Measurements from ENCODE around the gene ZRSR2.
A peak's percentile ranks its signal among the peaks of the same experiment; 100 is the strongest.
"Not testable (repeated sequence)": the region's sequence is repeated elsewhere in the genome, so short reads cannot be mapped to it uniquely, and the experiment has no call there.

Gene ZRSR2, protein sequence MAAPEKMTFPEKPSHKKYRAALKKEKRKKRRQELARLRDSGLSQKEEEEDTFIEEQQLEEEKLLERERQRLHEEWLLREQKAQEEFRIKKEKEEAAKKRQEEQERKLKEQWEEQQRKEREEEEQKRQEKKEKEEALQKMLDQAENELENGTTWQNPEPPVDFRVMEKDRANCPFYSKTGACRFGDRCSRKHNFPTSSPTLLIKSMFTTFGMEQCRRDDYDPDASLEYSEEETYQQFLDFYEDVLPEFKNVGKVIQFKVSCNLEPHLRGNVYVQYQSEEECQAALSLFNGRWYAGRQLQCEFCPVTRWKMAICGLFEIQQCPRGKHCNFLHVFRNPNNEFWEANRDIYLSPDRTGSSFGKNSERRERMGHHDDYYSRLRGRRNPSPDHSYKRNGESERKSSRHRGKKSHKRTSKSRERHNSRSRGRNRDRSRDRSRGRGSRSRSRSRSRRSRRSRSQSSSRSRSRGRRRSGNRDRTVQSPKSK

DNA sequence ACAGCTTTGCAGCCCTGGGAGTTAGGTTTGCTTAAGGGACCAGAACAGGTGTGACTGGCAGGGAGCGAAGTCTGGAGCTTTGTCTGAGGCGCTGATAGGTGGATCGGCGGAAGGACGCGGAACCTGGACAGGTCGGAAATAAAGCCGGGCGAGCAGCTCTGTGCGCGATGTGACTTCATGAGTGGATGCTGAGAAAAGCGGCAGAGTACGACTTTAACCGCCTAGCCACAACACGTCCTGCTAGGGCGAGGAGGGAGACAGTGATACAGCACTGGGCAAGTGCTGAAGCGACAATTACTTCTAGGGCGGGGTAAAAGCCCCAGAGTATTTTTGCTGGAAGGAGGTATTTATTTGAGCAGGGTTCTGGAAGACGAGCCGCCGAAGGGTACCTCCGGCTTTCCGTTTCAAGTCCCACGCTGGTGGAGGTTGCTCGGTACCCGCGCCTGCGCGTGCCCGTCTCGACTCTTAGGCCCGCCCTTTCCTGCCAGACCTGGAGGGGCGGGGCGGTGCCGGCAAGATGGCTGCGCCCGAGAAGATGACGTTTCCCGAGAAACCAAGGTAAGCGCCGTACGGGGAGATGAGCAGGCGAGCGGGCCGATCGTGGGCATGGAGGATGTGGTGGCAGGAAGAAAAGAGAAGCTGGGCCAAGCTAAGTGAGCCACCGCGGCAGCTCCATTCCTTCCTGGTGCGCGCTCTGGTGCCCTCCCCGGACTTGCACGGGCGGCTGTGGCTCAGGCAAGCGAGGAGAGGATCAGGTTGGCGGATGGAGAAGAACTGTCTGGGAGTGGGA, at the start of gene ZRSR2:
Gene ZRSR2, plus strand, starts transcription at position 506 of the 790 bp plus-strand sequence. Its CDS starts 12 bp downstream, at position 518.
- peak; percentile 88 for DNase-seq

DNA sequence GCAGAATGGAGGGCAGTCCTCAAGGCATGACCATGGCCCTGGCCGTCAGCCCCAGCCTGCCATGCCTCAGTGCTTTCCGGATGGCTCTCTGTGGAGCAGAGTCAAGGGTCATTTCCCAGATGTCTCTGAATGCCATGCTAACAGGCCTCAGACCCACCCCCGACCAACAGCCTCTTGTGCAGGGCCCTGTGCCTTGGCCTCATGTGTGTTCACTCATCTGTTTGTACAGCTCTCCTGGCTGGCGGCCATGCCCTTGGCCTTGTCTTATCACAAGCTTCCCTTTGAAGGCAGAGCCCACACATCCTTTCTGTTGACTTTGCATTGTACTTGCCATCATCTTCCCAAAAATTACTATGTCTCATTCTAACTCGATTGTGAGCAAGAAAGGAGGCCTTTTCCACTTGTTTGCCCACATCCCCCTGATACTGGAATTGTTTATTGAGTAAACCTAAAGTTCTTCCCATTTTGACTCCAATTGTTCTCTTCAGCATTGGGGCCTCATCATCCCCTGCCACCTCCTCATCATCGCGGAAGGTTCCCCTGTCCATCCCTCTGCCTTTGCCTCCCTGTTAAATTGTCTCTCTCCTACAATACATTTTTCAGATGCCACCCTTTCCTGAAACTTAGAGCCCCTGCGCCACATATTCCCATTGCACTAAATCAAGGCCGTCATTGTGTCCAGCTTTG, 46.0 kb upstream of the ZRSR2 start:
- no peak for DNase-seq

DNA sequence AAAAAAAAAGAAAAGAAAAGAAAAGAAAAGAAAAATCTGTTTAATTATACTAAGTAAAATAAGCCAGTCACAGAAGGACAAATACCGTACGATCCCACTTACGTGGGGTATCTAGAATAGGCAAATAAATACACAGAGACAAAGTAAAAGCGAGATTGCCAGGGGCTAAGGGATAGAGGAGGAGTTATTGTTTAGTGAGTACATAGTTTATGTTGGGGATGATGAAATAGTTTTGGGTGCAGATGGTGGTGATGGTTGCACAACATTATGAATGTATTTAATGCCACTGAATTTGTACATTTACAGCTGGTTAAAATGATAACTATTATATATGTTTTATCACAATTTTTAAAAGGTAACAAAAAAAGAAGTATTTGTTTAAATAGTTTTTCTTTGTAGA, 45.1 kb upstream of the ZRSR2 start:
- no peak for DNase-seq

DNA sequence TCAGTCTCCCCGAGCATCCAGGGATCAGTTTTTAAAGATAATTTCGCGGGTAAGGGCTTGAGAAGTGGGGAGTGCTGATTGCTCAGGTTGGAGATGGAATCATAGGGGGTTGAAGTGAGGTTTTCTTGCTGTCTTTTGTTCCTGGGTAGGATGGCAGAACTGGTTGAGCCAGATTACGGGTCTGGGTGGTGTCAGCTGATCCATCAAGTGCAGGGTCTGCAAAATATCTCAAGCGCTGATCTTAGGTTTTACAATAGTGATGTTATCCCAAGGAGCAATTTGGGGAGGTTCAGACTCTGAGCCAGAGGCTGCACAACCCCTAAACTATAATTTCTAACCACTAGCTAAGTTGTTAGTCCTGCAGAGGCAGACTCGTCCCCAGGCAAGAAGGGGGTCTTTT, 43.6 kb upstream of the ZRSR2 start:
- not testable (repeated sequence) for DNase-seq

DNA sequence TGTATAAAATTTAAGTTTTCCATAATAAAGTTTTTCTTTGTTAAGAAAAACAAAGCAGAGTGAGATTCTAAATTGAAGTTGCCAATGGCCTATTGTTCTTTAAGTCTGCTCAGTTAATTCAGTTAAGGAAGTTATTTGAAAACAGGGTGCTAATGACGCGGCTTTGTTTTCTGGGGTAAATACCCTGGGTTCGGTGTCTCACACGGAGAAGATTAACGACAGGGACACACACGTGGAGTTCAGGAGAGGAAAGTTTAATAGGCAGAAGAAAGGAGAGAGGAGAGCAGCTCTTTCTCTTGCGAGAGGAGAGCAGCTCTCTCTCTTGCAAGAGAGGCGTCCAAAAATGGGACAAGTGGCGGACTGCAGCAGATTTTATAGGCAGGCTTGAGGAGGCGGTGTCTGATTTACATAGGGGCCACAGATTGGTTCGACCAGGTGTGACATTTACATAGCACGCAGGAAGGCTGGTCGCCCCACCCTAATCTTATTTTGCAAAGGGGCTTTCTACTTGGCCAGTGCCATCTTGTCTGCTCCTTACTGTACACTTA, 42.6 kb upstream of the ZRSR2 start:
- no peak for DNase-seq

DNA sequence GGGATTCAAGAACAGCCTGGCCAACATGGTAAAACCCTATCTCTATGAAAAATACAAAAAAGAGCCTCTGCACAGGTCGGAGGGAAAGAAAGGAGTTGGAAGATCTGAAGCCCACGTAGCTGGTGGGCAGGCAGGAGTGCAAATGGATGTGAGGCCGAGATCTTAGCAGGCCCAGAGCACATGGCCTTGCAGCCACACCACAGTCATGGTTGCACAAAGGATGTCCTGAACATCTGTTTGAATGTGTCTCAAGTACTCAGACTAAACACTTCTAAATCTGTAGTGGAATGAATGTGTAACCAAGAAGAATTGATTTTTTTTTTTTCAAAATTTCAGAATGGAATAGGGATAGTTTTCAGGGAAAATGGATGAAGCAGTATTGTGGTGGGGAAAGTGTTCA, 41.4 kb upstream of the ZRSR2 start:
- no peak for DNase-seq

DNA sequence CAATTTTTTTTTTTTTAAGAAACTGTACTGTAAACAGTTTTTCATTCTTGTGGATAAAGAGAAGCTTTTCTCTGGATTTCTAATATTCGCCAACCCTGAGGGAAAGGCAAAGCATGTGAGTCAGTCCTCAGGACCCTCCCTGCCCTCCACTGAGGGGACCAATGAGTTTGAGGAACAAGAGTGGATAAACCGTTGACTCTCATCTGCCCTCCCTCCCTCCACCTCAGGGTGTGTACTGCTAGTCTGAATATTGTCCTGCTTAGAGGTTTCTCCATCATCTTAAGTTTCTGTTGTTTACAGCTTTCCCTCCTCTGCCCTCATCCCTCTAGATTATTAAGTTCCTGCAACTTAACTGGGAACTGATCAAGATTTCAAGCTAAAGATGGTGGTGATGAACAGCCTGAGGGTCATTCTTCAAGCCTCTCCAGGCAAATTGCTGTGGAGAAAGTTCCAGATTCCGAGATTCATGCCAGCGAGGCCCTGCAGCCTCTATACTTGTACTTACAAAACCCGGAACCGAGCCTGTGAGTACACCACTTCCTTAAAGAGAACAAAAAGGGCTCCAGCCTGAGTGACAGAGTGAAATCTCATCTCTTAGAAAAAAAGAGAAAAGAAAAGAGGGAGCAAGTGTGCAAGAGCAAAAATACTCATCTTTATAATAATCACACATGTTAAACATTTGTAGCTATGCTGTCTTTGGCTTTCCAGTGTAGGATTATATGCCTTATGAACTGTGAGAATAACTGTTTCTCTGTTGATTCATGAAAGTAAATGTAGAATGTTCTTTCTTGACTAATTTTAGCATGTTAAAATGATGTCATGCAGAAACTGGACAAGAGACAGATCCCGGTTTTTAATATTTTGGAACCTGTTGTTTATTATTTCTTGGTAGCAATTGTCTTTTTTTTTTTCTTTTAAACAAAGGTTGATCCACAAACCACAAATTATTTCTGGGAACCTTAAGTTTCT, 40.4 kb upstream of the ZRSR2 start:
- DNase-seq: peak; percentile 59

DNA sequence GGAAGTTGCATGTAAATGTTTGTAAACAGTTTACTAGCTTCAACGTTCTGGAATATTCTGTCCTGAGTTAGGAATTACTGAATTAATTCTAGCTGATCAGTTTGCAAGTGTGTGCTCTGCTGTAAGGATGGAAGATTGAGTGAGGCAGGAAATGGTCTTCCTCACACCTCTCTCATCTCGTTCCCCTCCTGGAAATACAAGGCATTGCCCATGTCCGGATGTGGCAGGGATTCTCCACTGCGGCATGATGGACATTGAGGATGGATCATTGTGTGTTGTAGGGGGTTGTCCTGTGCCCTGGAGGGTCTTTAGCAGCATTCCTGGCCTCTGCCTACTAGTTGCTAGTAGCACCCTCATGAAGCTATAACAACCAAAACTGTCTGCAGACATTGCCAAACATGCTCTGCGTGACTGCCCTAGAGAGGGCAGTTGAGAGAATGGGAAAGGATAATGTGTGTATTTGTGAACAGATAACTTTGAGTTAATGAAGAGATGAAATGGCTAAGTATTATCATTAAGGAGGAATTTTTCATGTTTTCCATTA, 39.6 kb upstream of the ZRSR2 start:
- peak; percentile 47 for DNase-seq

DNA sequence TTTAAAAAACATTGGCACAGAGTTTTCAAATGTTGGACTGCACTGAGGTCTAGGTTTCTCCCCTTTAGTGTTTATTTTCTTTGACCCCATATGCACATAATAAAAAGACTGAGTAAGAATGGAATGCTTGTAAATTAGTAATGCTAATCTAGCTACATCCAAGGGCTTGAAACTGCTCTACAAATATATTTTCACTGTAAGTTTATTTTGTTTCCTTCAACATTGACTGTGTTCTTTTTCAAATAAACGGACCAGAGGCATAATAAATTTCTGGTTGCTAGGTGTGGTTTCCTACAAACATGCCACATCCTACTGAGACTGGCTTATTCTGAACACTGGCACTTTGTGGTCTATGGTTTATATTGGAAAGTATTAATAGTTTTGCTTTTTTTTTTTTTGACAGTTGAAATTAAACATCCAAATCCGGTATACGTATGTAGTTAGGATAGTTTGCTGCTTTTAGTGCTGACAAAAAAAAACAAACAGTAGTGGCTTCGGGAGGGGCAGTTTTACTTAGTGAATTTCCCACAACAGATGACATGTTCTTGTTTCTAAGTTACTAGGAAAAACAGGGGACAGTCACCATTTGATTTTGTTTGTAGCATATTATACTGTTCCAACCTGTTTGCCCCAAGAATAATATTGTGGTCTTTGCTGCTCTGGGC, 39.0 kb upstream of the ZRSR2 start:
- peak; percentile 81 for DNase-seq

DNA sequence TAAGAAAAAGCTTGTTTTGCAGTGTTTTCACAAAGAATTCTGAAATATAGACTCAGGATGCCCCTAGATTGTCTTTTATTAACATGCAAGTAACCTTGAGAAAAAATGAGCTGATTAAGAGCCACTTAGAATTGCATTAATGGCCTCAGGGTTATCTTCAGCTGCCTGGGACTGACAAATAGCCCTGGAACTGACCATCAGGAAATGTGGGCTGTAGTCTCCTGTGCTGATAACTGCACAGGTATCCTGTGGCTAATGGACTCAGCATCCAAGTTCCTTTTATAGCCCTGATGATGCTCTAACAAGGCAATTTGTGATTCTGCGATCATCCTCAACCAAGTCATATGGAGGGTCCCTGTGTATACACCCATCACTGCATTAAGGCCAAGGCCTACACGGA, 35.2 kb upstream of the ZRSR2 start:
- DNase-seq: no peak

DNA sequence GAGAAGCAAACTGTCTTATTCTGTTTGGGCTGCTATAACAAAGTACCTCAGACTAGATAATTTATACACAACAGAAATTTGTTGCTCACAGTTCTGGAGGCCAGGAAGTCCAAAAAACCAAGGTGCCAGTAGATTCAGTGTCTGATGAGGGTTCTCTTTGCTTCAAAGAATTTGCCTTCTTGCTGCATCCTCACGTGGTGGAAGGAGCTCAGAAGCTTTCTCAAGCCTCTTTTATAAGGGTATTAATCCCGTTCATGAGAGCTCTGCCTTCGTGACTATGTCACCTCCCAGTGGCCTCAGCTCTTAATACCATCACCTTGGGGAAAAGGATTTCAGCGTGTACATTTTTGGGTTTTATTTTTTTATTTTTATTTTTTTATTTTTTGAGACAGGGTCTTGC, 32.1 kb upstream of the ZRSR2 start:
- DNase-seq: peak; percentile 66

DNA sequence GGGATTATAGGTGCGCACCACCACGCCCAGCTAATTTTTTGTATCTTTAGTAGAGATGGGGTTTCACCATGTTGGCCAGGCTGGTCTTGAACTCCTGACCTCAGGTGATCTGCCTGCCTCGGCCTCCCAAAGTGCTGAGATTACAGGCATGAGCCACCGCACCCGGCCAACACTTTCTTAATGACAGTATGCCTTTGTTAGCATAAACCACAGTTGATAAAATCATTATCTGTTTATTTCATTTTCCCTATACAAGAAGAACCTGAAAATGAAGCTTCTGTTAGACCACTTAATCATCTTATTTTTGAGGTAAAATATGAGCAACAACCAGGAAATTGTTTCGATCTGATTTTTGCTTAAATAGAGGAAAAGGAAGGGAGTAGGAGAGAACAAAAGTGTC, 30.4 kb upstream of the ZRSR2 start:
- not testable (repeated sequence) for DNase-seq

DNA sequence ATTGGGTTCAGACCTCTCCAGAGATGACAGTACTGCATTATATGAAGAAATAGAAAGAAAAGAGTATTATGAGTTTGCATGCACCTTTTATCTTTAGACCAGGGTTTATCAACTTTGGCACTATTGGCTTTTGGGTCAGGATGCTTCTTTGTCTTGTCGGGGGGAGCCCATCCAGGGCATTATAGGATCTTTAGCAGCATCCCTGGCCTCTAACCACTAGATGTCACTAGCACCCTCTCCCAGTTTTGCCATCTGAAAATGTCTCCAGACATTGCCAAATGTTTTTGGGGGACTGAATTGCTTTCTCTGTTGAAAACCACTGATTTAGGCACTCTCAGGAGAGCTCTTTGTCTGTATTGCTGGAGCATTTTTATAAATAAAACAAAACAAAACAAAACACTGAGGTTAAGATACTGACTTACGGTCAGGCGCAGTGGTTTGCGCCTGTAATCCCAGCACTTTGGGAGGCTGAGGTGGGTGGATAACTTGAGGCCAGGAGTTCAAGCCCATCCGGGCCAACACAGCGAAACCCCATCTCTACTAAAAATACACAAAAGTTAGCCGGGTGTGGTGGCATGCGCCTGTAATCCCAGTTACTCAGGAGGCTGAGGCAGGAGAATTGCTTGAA, 28.6 kb upstream of the ZRSR2 start:
- DNase-seq: peak; percentile 57

DNA sequence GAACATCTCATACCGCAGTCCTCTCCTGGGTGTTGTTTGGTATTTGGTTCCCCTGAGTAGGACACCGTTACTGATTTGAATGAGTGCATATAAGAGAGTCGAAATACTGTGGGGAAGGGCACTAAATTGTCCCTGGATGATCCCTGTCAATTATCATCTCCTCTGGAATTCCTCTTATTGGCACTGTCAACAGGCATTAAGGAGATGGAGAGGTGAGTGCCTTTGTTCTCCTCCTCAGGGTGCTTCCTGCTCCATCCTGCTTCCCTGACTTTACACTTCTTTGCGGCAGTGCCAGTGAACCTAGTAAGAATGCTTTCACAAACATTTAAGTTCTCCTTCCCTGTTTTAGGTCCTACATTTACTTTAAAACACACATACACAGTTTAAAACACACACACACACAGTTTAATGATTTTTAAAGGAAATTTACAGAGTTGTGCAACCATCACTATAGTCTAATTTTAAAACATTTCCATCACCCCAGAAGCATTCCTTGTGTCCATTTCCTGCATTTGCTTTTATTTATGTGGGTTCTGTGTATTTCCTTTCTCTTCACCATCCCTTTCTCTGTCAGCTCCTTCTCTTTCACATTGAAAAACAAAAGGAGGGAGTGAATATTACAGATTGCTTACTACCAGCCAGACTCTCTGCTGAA, 20.9 kb upstream of the ZRSR2 start:
- DNase-seq: no peak

DNA sequence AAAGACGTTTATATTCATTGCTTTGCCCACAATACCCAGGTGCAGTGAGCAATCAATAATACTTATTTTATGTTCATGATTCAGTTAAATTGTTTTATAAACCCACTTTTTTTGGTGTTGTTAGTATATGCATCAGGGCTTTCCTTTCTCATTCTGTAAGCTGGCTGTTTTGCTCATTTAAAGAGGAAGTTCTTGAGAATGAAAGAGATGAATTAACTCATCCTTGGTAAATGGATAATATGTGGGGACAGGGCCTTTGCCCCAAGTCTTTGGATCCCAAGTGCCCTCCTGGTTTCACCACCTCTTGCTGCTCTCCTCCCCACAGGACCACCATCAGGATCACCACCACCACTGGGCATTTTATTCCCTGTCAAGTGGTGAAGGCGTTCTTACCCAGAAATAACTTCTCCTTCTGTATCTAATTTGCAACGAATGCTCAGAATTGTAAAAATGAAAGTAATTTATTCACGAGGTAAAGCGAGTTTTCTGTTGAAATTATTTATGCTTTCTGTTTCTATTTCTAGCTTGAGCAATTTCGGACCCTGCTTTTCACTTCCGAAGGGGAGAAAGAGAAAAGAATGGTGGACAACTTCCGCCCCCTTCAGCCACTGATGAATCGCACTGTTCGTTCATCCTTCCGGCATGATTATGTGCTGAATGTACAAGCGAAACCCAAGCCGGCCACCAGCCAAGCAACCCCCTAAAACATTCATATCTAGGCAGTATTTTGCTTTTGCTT, 8.2 kb upstream of the ZRSR2 start:
- peak; percentile 46 for DNase-seq

DNA sequence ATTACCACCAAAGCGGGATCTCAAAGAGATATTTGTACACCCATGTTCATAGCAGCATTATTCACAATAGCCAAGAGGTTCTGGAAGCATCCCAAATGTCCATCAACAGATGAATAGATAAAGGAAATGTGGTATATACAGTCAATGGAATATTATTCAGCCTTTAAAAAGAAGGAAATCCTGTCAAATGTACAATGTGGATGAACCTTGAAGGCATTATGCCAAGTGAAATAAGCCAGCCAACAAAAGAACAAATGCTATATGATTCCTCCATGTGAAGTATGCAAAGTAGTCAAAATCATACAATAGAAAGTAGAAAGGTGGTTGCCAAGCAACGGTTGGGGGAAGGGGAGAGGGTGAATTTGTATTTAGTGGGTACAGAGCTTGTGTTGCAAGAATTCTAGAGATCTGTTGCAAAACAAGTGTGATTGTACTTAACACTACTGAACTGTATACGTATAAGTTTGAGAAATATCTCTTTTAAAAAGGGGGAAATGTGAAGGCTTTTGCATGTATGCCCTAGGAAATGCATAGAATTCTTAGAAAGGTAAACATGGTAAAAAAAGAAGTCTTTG, 5.0 kb upstream of the ZRSR2 start:
- no peak for DNase-seq

DNA sequence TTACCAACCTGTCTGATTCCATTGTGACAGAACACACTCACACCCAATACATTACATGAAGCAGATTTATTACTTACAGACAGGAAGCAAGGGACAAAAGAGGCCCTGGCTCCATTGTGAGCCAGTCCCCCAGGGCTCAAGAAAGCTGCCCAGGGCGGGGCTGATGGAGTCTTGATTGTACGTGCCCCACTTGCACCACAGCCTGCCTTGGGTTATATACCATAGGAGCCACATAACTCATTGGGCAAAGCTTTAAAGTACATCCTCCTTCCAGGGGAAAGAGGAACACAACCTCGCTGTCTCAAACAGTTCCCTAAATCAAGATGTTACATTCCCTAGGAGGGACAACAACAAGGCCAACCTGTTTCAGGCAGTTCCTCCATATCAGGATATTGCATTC, 3.4 kb upstream of the ZRSR2 start:
- DNase-seq: no peak

DNA sequence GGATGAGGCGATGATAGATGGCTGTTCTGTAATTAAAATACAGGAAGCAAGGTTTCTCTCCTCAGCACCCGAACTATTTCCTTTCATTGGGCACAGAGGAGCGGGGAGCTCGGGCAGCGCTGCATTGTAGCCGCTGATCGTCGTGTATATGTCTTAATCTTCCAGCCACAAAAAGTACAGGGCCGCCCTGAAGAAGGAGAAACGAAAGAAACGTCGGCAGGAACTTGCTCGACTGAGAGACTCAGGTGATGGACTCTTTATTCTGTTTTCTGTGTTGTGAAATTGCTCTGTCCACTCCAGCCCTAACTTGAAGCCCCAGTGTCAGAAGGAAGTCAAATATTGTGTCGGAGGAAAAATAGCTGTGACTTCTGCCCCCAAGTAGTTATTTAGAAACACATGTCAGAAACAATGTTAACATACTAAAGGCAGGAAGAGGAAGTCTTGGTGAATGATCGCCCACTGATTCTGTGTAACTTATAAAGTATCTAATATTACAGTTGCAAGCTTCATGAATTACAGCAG, 546 bp downstream of the ZRSR2 start:
- no peak for DNase-seq

DNA sequence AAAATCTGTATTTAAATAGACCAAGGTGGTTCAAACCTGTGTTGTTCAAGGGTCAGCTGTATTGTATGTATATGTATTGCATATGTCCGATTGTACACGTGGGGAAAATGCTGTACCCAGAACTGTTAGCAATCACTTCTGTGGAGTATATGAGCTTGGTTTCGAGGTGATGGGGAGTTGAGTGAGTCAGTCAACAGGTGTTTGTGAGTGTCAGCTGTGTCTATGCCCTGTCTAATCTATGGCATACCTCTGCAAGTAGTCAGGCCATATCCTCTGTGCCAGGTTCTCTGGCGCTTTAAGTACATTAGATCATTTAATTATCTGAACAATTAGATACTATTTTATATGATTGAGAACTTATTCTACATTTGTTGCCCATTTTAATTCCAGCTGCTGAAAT, 7.4 kb downstream of the ZRSR2 start:
- no peak for DNase-seq
